Measurements from ENCODE around the gene CSTF3. TPM values are rescaled to one million over a fixed set of nuclear protein-coding genes. Genes with fewer than 3 reads are reported as not detected.

The CSTF3 gene
- total RNA-seq, 6 donors from 2014 or later, result 7.3 to 19.4 (median 16.4) TPM

- H3K36me3 ChIP-seq, result no peaks in the 10 kb centered on the region
- H3K27ac ChIP-seq, result no peak overlapping the region
- H3K9me3 ChIP-seq, result no peaks in the 10 kb centered on the region
- DNase-seq, result no peak
- no peaks in the 10 kb centered on the region for H3K27me3 ChIP-seq
- H3K4me3 ChIP-seq, result no peak overlapping the region
- WGBS, 2 donors, result 88 to 100% methylated on average over 1 of the region's 1 CpG
- no peak for ATAC-seq (ENCODE audit: low FRiP score in 2 of 2)
- TF ChIP-seq CTCF (IDR thresholded peaks at IDR 0.05), result no peak
- TF ChIP-seq POLR2A (IDR thresholded peaks at IDR 0.05), result no peak
- no peak for TF ChIP-seq EP300 (IDR thresholded peaks at IDR 0.05)
- TF ChIP-seq POLR2AphosphoS5 (IDR thresholded peaks at IDR 0.05), result no peak
- H3K4me1 ChIP-seq, result no peaks in the 10 kb centered on the region
Measured at GRCh38 chr11:33185756-33186155, 24.5 kb upstream of the CSTF3 start.

GRCh38 chr11:33182246-33182878, 21.1 kb upstream of the CSTF3 start:
- no peak for ATAC-seq (ENCODE audit: low FRiP score in 2 of 2)

GRCh38 chr11:33179348-33179803, 18.1 kb upstream of the CSTF3 start:
- H3K4me1 ChIP-seq, result peaks cover 0 to 3% (median 0%) of the 10 kb centered on the region in 4 donors
- H3K27ac ChIP-seq, result no peak overlapping the region
- WGBS, 2 donors, result 55 to 59% methylated on average over 3 of the region's 3 CpGs
- no peak for TF ChIP-seq EP300 (IDR thresholded peaks at IDR 0.05)
- no peak for TF ChIP-seq CTCF (IDR thresholded peaks at IDR 0.05)
- TF ChIP-seq POLR2A (IDR thresholded peaks at IDR 0.05), result no peak
- no peak overlapping the region for H3K4me3 ChIP-seq
- ATAC-seq (ENCODE audit: low FRiP score in 2 of 2) (no peak), DNase-seq (no peak)
- no peaks in the 10 kb centered on the region for H3K9me3 ChIP-seq
- no peaks in the 10 kb centered on the region for H3K27me3 ChIP-seq
- H3K36me3 ChIP-seq, result no peaks in the 10 kb centered on the region

More at GRCh38 chr11:33182246-33182878, 21.1 kb upstream of the CSTF3 start:
- no peak overlapping the region for H3K27ac ChIP-seq
- H3K4me3 ChIP-seq, result no peak overlapping the region
- no peaks in the 10 kb centered on the region for H3K9me3 ChIP-seq
- DNase-seq, result no peak
- peaks cover 0 to 3% (median 0%) of the 10 kb centered on the region in 4 donors for H3K4me1 ChIP-seq
- no peaks in the 10 kb centered on the region for H3K27me3 ChIP-seq
- 39 to 56% methylated on average over 3 of the region's 3 CpGs for WGBS, 2 donors
- H3K36me3 ChIP-seq, result no peaks in the 10 kb centered on the region
- TF ChIP-seq CTCF (IDR thresholded peaks at IDR 0.05), result no peak
- no peak for TF ChIP-seq EP300 (IDR thresholded peaks at IDR 0.05)
- no peak for TF ChIP-seq POLR2AphosphoS5 (IDR thresholded peaks at IDR 0.05)

GRCh38 chr11:33178443-33179180, 17.3 kb upstream of the CSTF3 start:
- no peak overlapping the region for H3K27ac ChIP-seq
- H3K9me3 ChIP-seq, result no peaks in the 10 kb centered on the region
- ATAC-seq (ENCODE audit: low FRiP score in 2 of 2), result no peak
- TF ChIP-seq EP300 (IDR thresholded peaks at IDR 0.05), result no peak
- no peak for TF ChIP-seq CTCF (IDR thresholded peaks at IDR 0.05)
- TF ChIP-seq POLR2AphosphoS5 (IDR thresholded peaks at IDR 0.05), result no peak
- WGBS, 2 donors, result 52 to 53% methylated on average over 5 of the region's 5 CpGs
- H3K27me3 ChIP-seq, result no peaks in the 10 kb centered on the region
- peaks cover 0 to 3% (median 0%) of the 10 kb centered on the region in 4 donors for H3K4me1 ChIP-seq
- no peaks in the 10 kb centered on the region for H3K36me3 ChIP-seq
- DNase-seq, result no peak
- no peak overlapping the region for H3K4me3 ChIP-seq

Measured in upper lobe of left lung (tissue), 6 donors.